Mesenchymal stem cell (in vitro differentiated cells and primary cell): ENCODE data around the gene B4GALNT2.
"Not testable (repeated sequence)": the region's sequence is repeated elsewhere in the genome, so short reads cannot be mapped to it uniquely, and the experiment has no call there.

ENCODE experiments used
- DNase-seq: peaks from one replicate; pipeline ENCODE4 v3.0.0-alpha.2; 2013
- H2AFZ ChIP-seq: one replicate; pipeline ENCODE4 v1.6.1; 2013; ENCODE audit warnings: low read depth, mild to moderate bottlenecking, control low read depth, inconsistent platforms, low read length, moderate library complexity
- H2AK5ac ChIP-seq: 2 replicates; pipeline ENCODE4 v1.6.1; 2013; ENCODE audit warnings: low read length, moderate library complexity, mild to moderate bottlenecking, inconsistent platforms; ENCODE audit not compliant: severe bottlenecking
- H2BK120ac ChIP-seq: one replicate; pipeline ENCODE4 v1.6.1; 2013; ENCODE audit warnings: low read depth, mild to moderate bottlenecking, inconsistent platforms, low read length, moderate library complexity
- H2BK12ac ChIP-seq, 2 experiments: one replicate each; pipeline ENCODE4 v1.6.1; 2013; ENCODE audit warnings: inconsistent platforms in 2 of 2, low read length in 2 of 2, mild to moderate bottlenecking in 2 of 2, moderate library complexity in 2 of 2, control low read depth in 1 of 2
- H2BK15ac ChIP-seq: one replicate; pipeline ENCODE4 v1.6.1; 2013; ENCODE audit warnings: mild to moderate bottlenecking, low read depth, inconsistent platforms; ENCODE audit not compliant: poor library complexity, severe bottlenecking
- H2BK5ac ChIP-seq: 2 replicates; pipeline ENCODE4 v1.6.1; 2013; ENCODE audit warnings: low read depth, mild to moderate bottlenecking, low read length, control low read depth, inconsistent platforms; ENCODE audit not compliant: poor library complexity, severe bottlenecking
- H3K14ac ChIP-seq, 2 experiments: one replicate each; pipeline ENCODE4 v1.6.1; 2013; ENCODE audit warnings: inconsistent platforms in 2 of 2, low read length in 2 of 2, control low read depth in 1 of 2, mild to moderate bottlenecking in 1 of 2, moderate library complexity in 1 of 2
- H3K18ac ChIP-seq, 2 experiments: one replicate each; pipeline ENCODE4 v1.6.1; 2013; ENCODE audit warnings: inconsistent platforms in 2 of 2, low read length in 2 of 2, control low read depth in 1 of 2, low read depth in 1 of 2, mild to moderate bottlenecking in 1 of 2
- H3K23ac ChIP-seq, 2 experiments: one replicate each; pipeline ENCODE4 v1.6.1; 2013; ENCODE audit warnings: inconsistent platforms in 2 of 2, low read length in 2 of 2, mild to moderate bottlenecking in 2 of 2, moderate library complexity in 2 of 2, control low read depth in 1 of 2
- H3K27ac ChIP-seq: 2 replicates; pipeline ENCODE4 v1.5.1; 2013; ENCODE audit warnings: mild to moderate bottlenecking, moderate library complexity, low read length, control low read depth, inconsistent platforms; ENCODE audit not compliant: poor library complexity, severe bottlenecking
- H3K27me3 ChIP-seq, 2 experiments: 2 replicates each; pipeline versions ENCODE4 v1.6.1 to v1.7.0; 2013; ENCODE audit warnings: low read length in 2 of 2, mild to moderate bottlenecking in 2 of 2, moderate library complexity in 2 of 2, control low read depth in 1 of 2, inconsistent platforms in 1 of 2; ENCODE audit not compliant: control insufficient read depth in 1 of 2, insufficient read depth in 1 of 2
- H3K36me3 ChIP-seq, 2 experiments: 2 replicates each; pipeline versions ENCODE4 v1.6.1 to v1.7.0; 2013; ENCODE audit warnings: low read length in 2 of 2, control low read depth in 1 of 2, inconsistent platforms in 1 of 2, low read depth in 1 of 2, mild to moderate bottlenecking in 1 of 2; ENCODE audit not compliant: insufficient read depth in 2 of 2, control insufficient read depth in 1 of 2
- H3K4ac ChIP-seq, 2 experiments: one replicate each; pipeline ENCODE4 v1.6.1; 2013; ENCODE audit warnings: inconsistent platforms in 2 of 2, low read length in 2 of 2, mild to moderate bottlenecking in 2 of 2, moderate library complexity in 2 of 2, control low read depth in 1 of 2, low read depth in 1 of 2
- H3K4me1 ChIP-seq: 2 replicates; pipeline ENCODE4 v1.6.1; 2013; ENCODE audit warnings: low read depth, low read length, control low read depth; ENCODE audit not compliant: control insufficient read depth, insufficient read depth
- H3K4me2 ChIP-seq: 2 replicates; pipeline ENCODE4 v1.6.1; 2013; ENCODE audit warnings: low read length, mild to moderate bottlenecking, inconsistent platforms; ENCODE audit not compliant: poor library complexity, severe bottlenecking
- H3K4me3 ChIP-seq, 2 experiments: 2 replicates each; pipeline versions ENCODE4 v1.5.1 to v1.7.0; 2013; ENCODE audit warnings: low read length in 2 of 2, mild to moderate bottlenecking in 2 of 2, control low read depth in 1 of 2, low read depth in 1 of 2; ENCODE audit not compliant: insufficient read depth in 1 of 2
- H3K79me1 ChIP-seq: replicated peaks from 2 replicates; pipeline ENCODE4 v1.6.1; 2013; ENCODE audit warnings: mild to moderate bottlenecking, control low read depth, low read length, inconsistent platforms; ENCODE audit not compliant: poor library complexity, severe bottlenecking
- H3K9ac ChIP-seq: 2 replicates; pipeline ENCODE4 v1.7.0; 2013; ENCODE audit warnings: mild to moderate bottlenecking, low read length, moderate library complexity
- H3K9me3 ChIP-seq: 2 replicates; pipeline ENCODE4 v1.7.0; 2013; ENCODE audit warnings: mild to moderate bottlenecking, low read length; ENCODE audit not compliant: control insufficient read depth
- H4K8ac ChIP-seq: one replicate; pipeline ENCODE4 v1.6.1; 2013; ENCODE audit warnings: inconsistent platforms, mild to moderate bottlenecking, low read length, moderate library complexity
- H4K91ac ChIP-seq: one replicate; pipeline ENCODE4 v1.6.1; 2013; ENCODE audit warnings: mild to moderate bottlenecking, low read length, inconsistent platforms
- WGBS: methylation state at CpG from one replicate; pipeline ENCODE4 v1.1.7; 2013; ENCODE audit warnings: mixed read lengths; 5-methylcytosine and 5-hydroxymethylcytosine counted together

Gene B4GALNT2

GRCh38 chr17:49183341-49183740 lies 50.8 kb downstream of the B4GALNT2 start:
- Histone ChIP-seq H3K27ac (no peak overlapping the region), H3K4me3 (no peak overlapping the region), H2BK120ac (no peak overlapping the region), H3K79me1 (no peaks in the 10 kb centered on the region), H3K4me2 (no peak overlapping the region), H3K9ac (no peak overlapping the region), H3K18ac (no peak overlapping the region), H3K36me3 (no peaks in the 10 kb centered on the region), H2BK12ac (no peak overlapping the region), H2BK15ac (no peak overlapping the region), H3K23ac (no peak overlapping the region), H3K4me1 (no peaks in the 10 kb centered on the region), H3K27me3 (peaks cover 0 to 4% of the 10 kb centered on the region in 2 experiments), H3K14ac (no peak overlapping the region), H2AK5ac (no peak overlapping the region), H4K91ac (no peak overlapping the region), H2AFZ (no peak overlapping the region), H3K9me3 (no peaks in the 10 kb centered on the region), H3K4ac (no peak overlapping the region), H2BK5ac (no peak overlapping the region), H4K8ac (no peak overlapping the region)
- DNase-seq: no peak
- 67% methylated on average over 4 of the region's 5 CpGs for WGBS

- no peak for DNase-seq
- no peaks in the 10 kb centered on the region for H3K4me1 ChIP-seq
- no peak overlapping the region for H3K14ac ChIP-seq
- no peak overlapping the region for H3K4me2 ChIP-seq
- no peak overlapping the region for H3K4me3 ChIP-seq
- H3K27ac ChIP-seq: no peak overlapping the region
- H4K91ac ChIP-seq: no peak overlapping the region
- H3K9ac ChIP-seq: no peak overlapping the region
- H3K79me1 ChIP-seq: no peaks in the 10 kb centered on the region
- H3K18ac ChIP-seq: no peak overlapping the region
- no peak overlapping the region for H2BK15ac ChIP-seq
- H3K23ac ChIP-seq: no peak overlapping the region
- H3K9me3 ChIP-seq: no peaks in the 10 kb centered on the region
- no peak overlapping the region for H2BK5ac ChIP-seq
- H3K36me3 ChIP-seq: no peaks in the 10 kb centered on the region
- H2AFZ ChIP-seq: no peak overlapping the region
- WGBS: 81% methylated on average over 7 of the region's 7 CpGs
- H2BK12ac ChIP-seq: no peak overlapping the region
- H3K4ac ChIP-seq: no peak overlapping the region
- H4K8ac ChIP-seq: no peak overlapping the region
- peaks cover 0 to 4% of the 10 kb centered on the region in 2 experiments for H3K27me3 ChIP-seq
- H2AK5ac ChIP-seq: no peak overlapping the region
- H2BK120ac ChIP-seq: no peak overlapping the region
Measured at GRCh38 chr17:49183801-49184200, 51.2 kb downstream of the B4GALNT2 start.

GRCh38 chr17:49184522-49184921 lies 52.0 kb downstream of the B4GALNT2 start:
- not testable (repeated sequence) for H2AK5ac ChIP-seq, H3K4ac ChIP-seq, H4K8ac ChIP-seq, H3K18ac ChIP-seq, H3K9ac ChIP-seq, H3K27ac ChIP-seq, H2BK15ac ChIP-seq, H2AFZ ChIP-seq, H2BK5ac ChIP-seq, H3K4me1 ChIP-seq, H3K14ac ChIP-seq, H3K79me1 ChIP-seq, H3K23ac ChIP-seq, H3K4me3 ChIP-seq, DNase-seq, H2BK12ac ChIP-seq, H3K9me3 ChIP-seq, H3K4me2 ChIP-seq, H3K36me3 ChIP-seq, H3K27me3 ChIP-seq, H2BK120ac ChIP-seq, H4K91ac ChIP-seq

DNA sequence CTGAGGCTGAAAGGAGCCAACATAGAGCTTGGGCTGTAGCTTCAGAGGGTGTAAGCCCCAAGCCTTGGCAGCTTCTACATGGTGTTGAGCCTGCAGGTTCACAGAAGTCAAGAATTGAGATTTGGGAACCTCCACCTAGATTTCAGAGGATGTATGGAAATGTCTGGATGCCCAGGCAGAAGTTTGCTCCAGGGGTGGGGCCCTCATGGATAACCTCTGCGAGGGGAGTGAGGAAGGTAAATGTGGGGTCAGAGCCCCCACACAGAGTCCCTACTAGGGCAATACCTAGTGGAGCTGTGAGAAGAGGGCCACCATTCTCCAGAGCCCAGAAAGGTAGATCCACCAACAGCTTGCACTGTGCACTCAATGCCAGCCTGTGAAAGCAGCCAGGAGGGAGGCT lies 52.8 kb downstream of the B4GALNT2 start:
- not testable (repeated sequence) for H3K18ac ChIP-seq, H3K79me1 ChIP-seq, H3K27me3 ChIP-seq, DNase-seq, H2BK15ac ChIP-seq, H3K4me1 ChIP-seq, H3K27ac ChIP-seq, H3K14ac ChIP-seq, H2BK12ac ChIP-seq, H3K4me2 ChIP-seq, H3K4ac ChIP-seq, H2AFZ ChIP-seq, H2AK5ac ChIP-seq, H3K36me3 ChIP-seq, H2BK5ac ChIP-seq, H3K9me3 ChIP-seq, H3K4me3 ChIP-seq, H3K23ac ChIP-seq, H4K91ac ChIP-seq, H4K8ac ChIP-seq, H2BK120ac ChIP-seq, H3K9ac ChIP-seq
- 83% methylated on average over 1 of the region's 1 CpG for WGBS
